ENCODE data around the gene HAUS7.

The HAUS7 gene

GRCh38 chrX:153491351-153491914 is 21.1 kb upstream of the HAUS7 start:
- no peak overlapping the region for H3K4me3 ChIP-seq (ENCODE audit: low read depth, low read length)
- DNase-seq (ENCODE audit: low read depth, low spot score), result no peak
- in situ Hi-C loops (cut with HindIII; ENCODE audit: low sequenced_read_pairs), result no loop called here
- no peak for TF ChIP-seq CTCF (IDR thresholded peaks at IDR 0.05; ENCODE audit: low read depth, low read length)

GRCh38 chrX:153490217-153490930 is 20.0 kb upstream of the HAUS7 start:
- in situ Hi-C loops (cut with HindIII; ENCODE audit: low sequenced_read_pairs), result no loop called here
- no peak for TF ChIP-seq CTCF (IDR thresholded peaks at IDR 0.05; ENCODE audit: low read depth, low read length)
- DNase-seq (ENCODE audit: low read depth, low spot score), result no peak

GRCh38 chrX:153488231-153488914 is 18.0 kb upstream of the HAUS7 start:
- DNase-seq (ENCODE audit: low read depth, low spot score), result peak; percentile 46
- TF ChIP-seq CTCF (IDR thresholded peaks at IDR 0.05; ENCODE audit: low read depth, low read length), result no peak
- no peak overlapping the region for H3K4me3 ChIP-seq (ENCODE audit: low read depth, low read length)
- in situ Hi-C loops (cut with HindIII; ENCODE audit: low sequenced_read_pairs), result no loop called here

More at GRCh38 chrX:153490217-153490930, 20.0 kb upstream of the HAUS7 start:
- H3K4me3 ChIP-seq (ENCODE audit: low read depth, low read length), result no peak overlapping the region

- in situ Hi-C loops (cut with HindIII; ENCODE audit: low sequenced_read_pairs), result no loop called here
- no peak for DNase-seq (ENCODE audit: low read depth, low spot score)
- TF ChIP-seq CTCF (IDR thresholded peaks at IDR 0.05; ENCODE audit: low read depth, low read length), result no peak
- no peak overlapping the region for H3K4me3 ChIP-seq (ENCODE audit: low read depth, low read length)
These were observed 17.3 kb upstream of the HAUS7 start for GRCh38 chrX:153487590-153488071.

- TF ChIP-seq CTCF (IDR thresholded peaks at IDR 0.05; ENCODE audit: low read depth, low read length), result no peak
- no peak for DNase-seq (ENCODE audit: low read depth, low spot score)
- in situ Hi-C loops (cut with HindIII; ENCODE audit: low sequenced_read_pairs), result no loop called here
These were observed 15.8 kb upstream of the HAUS7 start for GRCh38 chrX:153486171-153486570.

GRCh38 chrX:153485396-153486080 is 15.2 kb upstream of the HAUS7 start:
- H3K4me3 ChIP-seq (ENCODE audit: low read depth, low read length), result no peak overlapping the region
- in situ Hi-C loops (cut with HindIII; ENCODE audit: low sequenced_read_pairs), result no loop called here

More at GRCh38 chrX:153486171-153486570, 15.8 kb upstream of the HAUS7 start:
- no peak overlapping the region for H3K4me3 ChIP-seq (ENCODE audit: low read depth, low read length)

More at GRCh38 chrX:153485396-153486080, 15.2 kb upstream of the HAUS7 start:
- TF ChIP-seq CTCF (IDR thresholded peaks at IDR 0.05; ENCODE audit: low read depth, low read length), result no peak
- DNase-seq (ENCODE audit: low read depth, low spot score), result no peak
